ENCODE data around the gene CSNK1G1.

GRCh38 chr15:64122444-64122843, 233.5 kb downstream of the CSNK1G1 start:
- TF ChIP-seq, protein P1, sequence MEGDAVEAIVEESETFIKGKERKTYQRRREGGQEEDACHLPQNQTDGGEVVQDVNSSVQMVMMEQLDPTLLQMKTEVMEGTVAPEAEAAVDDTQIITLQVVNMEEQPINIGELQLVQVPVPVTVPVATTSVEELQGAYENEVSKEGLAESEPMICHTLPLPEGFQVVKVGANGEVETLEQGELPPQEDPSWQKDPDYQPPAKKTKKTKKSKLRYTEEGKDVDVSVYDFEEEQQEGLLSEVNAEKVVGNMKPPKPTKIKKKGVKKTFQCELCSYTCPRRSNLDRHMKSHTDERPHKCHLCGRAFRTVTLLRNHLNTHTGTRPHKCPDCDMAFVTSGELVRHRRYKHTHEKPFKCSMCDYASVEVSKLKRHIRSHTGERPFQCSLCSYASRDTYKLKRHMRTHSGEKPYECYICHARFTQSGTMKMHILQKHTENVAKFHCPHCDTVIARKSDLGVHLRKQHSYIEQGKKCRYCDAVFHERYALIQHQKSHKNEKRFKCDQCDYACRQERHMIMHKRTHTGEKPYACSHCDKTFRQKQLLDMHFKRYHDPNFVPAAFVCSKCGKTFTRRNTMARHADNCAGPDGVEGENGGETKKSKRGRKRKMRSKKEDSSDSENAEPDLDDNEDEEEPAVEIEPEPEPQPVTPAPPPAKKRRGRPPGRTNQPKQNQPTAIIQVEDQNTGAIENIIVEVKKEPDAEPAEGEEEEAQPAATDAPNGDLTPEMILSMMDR (IDR thresholded peaks at IDR 0.05): no peak
- TF ChIP-seq POLR2A (IDR thresholded peaks at IDR 0.05): no peak

Measured in uterus (tissue), 2 donors.